Ovary (tissue), 3 donors: ENCODE measurements around the gene SPOCK1.

Source experiments
- CTCF ChIP-seq, 3 donors: fragments of 450-650 bp in 2 of 3; fragments of 200-600 bp in 1 of 3; IDR thresholded peaks; one replicate each; pipeline versions ENCODE4 v1.5.1 to v1.8.0; 2016 to 2022; ENCODE audit warnings: antibody characterized with exemption in 3 of 3, mild to moderate bottlenecking in 1 of 3
- POLR2A ChIP-seq: fragments of 450-650 bp; IDR thresholded peaks from one replicate; pipeline ENCODE4 v1.6.1; 2017; ENCODE audit warnings: antibody characterized with exemption, mild to moderate bottlenecking, moderate library complexity
- donor health status: DM: no; HTN: no; CAD: no.

- TF ChIP-seq CTCF (IDR thresholded peaks at IDR 0.05) (no peak), POLR2A (no peak)
These were observed 443.8 kb downstream of the SPOCK1 start for GRCh38 chr5:137055271-137055872.
